Measurements from ENCODE around the gene PM20D1.
A peak's percentile ranks its signal among the peaks of the same experiment; 100 is the strongest.
"Not testable (repeated sequence)": the region's sequence is repeated elsewhere in the genome, so short reads cannot be mapped to it uniquely, and the experiment has no call there.

PM20D1 gene

GRCh38 chr1:205834751-205835150 is 15.2 kb downstream of the PM20D1 start:
- H3K4me1 ChIP-seq (ENCODE audit: control insufficient read depth, insufficient read depth, low read length), result no peaks in the 10 kb centered on the region
- H3K4me3 ChIP-seq (ENCODE audit: low read length), result no peak overlapping the region
- no peaks in the 10 kb centered on the region for H3K27me3 ChIP-seq (ENCODE audit: control insufficient read depth, insufficient read depth, low read length)
- no peaks in the 10 kb centered on the region for H3K9me3 ChIP-seq (ENCODE audit: control insufficient read depth, low read length)
- no peaks in the 10 kb centered on the region for H3K36me3 ChIP-seq (ENCODE audit: control insufficient read depth, insufficient read depth, low read length)
- no peak overlapping the region for H3K9ac ChIP-seq (ENCODE audit: low read length)

DNA sequence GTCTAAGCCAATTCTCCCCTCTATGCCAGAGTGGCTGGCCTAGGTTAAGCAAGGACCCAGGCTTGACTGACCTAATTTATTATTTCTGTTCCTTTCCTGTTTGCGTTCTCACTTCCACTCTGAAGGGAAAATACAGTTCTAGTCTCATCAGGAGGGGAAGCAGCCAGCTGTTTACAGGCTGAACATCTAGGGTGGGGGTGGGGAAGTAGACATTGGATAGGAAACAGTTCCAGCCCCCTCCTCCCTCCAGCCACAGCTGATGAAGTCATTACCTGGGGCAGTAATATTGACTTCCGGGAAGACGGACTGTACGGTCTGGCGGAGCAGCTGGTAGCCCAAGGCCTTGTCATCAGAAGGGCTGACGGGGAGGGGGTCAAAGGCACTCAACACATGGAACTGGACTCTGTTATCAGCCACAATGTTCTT is 17.6 kb downstream of the PM20D1 start:
- no peaks in the 10 kb centered on the region for H3K9me3 ChIP-seq (ENCODE audit: control insufficient read depth, low read length)
- H3K9ac ChIP-seq (ENCODE audit: low read length), result no peak overlapping the region
- H3K4me1 ChIP-seq (ENCODE audit: control insufficient read depth, insufficient read depth, low read length), result no peaks in the 10 kb centered on the region
- H3K27me3 ChIP-seq (ENCODE audit: control insufficient read depth, insufficient read depth, low read length), result no peaks in the 10 kb centered on the region
- no peak overlapping the region for H3K4me3 ChIP-seq (ENCODE audit: low read length)
- no peaks in the 10 kb centered on the region for H3K36me3 ChIP-seq (ENCODE audit: control insufficient read depth, insufficient read depth, low read length)

DNA sequence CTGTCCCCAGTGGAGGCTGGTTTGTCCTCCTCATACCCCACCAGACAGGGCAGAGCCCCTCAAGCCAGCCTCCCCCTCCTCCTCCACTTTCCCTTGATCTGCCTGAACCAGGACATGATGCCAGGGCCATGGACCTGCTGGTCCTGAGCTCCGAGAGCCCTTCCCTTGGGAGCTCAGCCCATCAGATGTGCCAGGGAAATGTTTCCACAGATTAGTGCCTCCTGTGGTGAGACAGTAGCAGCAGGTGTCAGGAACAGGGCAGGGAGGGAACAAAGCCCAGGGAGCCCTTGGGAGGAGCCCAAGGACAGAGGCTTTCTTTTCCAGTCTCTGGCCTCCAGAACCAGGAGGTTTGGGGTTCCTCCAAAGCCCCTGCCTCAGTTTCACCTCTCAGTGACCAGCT is 22.3 kb downstream of the PM20D1 start:
- Histone ChIP-seq H3K36me3 (ENCODE audit: control insufficient read depth, insufficient read depth, low read length) (no peaks in the 10 kb centered on the region), H3K4me3 (ENCODE audit: low read length) (no peak overlapping the region), H3K9me3 (ENCODE audit: control insufficient read depth, low read length) (no peaks in the 10 kb centered on the region), H3K27me3 (ENCODE audit: control insufficient read depth, insufficient read depth, low read length) (peaks cover 4% of the 10 kb centered on the region), H3K9ac (ENCODE audit: low read length) (no peak overlapping the region), H3K4me1 (ENCODE audit: control insufficient read depth, insufficient read depth, low read length) (no peaks in the 10 kb centered on the region)

DNA sequence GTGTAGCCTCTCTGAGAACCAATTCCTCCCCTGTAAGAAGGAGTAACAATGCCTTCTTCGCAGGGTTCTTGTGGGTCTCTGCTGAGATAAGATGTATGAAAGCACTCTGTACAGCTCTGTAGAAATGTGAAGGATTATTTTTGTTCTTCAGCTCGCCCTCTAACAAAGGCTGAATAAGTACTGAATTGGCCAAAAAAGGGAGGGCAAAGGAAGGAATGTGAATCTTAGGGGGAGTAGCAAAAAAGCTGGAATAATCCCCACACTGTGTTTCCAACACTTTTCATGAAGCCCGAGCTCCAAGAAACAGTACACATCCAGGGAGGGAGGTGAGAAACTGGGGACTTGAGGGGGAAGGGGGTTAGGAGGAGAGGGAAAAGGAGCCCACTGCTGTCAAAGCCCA is 22.9 kb downstream of the PM20D1 start:
- peaks cover 4% of the 10 kb centered on the region for H3K27me3 ChIP-seq (ENCODE audit: control insufficient read depth, insufficient read depth, low read length)
- H3K36me3 ChIP-seq (ENCODE audit: control insufficient read depth, insufficient read depth, low read length), result no peaks in the 10 kb centered on the region
- H3K9me3 ChIP-seq (ENCODE audit: control insufficient read depth, low read length), result no peaks in the 10 kb centered on the region
- no peak overlapping the region for H3K9ac ChIP-seq (ENCODE audit: low read length)
- H3K4me3 ChIP-seq (ENCODE audit: low read length), result no peak overlapping the region
- no peaks in the 10 kb centered on the region for H3K4me1 ChIP-seq (ENCODE audit: control insufficient read depth, insufficient read depth, low read length)

- Histone ChIP-seq H3K27me3 (ENCODE audit: control insufficient read depth, insufficient read depth, low read length) (peaks cover 4% of the 10 kb centered on the region), H3K36me3 (ENCODE audit: control insufficient read depth, insufficient read depth, low read length) (no peaks in the 10 kb centered on the region), H3K4me3 (ENCODE audit: low read length) (no peak overlapping the region), H3K9me3 (ENCODE audit: control insufficient read depth, low read length) (no peaks in the 10 kb centered on the region), H3K4me1 (ENCODE audit: control insufficient read depth, insufficient read depth, low read length) (no peaks in the 10 kb centered on the region), H3K9ac (ENCODE audit: low read length) (no peak overlapping the region)
These were observed 23.7 kb downstream of the PM20D1 start for GRCh38 chr1:205826016-205826806.

- Histone ChIP-seq H3K9ac (ENCODE audit: low read length) (no peak overlapping the region), H3K36me3 (ENCODE audit: control insufficient read depth, insufficient read depth, low read length) (no peaks in the 10 kb centered on the region), H3K9me3 (ENCODE audit: control insufficient read depth, low read length) (no peaks in the 10 kb centered on the region), H3K4me3 (ENCODE audit: low read length) (no peak overlapping the region), H3K27me3 (ENCODE audit: control insufficient read depth, insufficient read depth, low read length) (peaks cover 4% of the 10 kb centered on the region), H3K4me1 (ENCODE audit: control insufficient read depth, insufficient read depth, low read length) (no peaks in the 10 kb centered on the region)
These were observed 25.8 kb downstream of the PM20D1 start for GRCh38 chr1:205824180-205824579.

GRCh38 chr1:205823260-205823659 is 26.7 kb downstream of the PM20D1 start:
- H3K27me3 ChIP-seq (ENCODE audit: control insufficient read depth, insufficient read depth, low read length); H3K4me1 ChIP-seq (ENCODE audit: control insufficient read depth, insufficient read depth, low read length); H3K36me3 ChIP-seq (ENCODE audit: control insufficient read depth, insufficient read depth, low read length); H3K9ac ChIP-seq (ENCODE audit: low read length); H3K4me3 ChIP-seq (ENCODE audit: low read length); H3K9me3 ChIP-seq (ENCODE audit: control insufficient read depth, low read length): not testable (repeated sequence)

DNA sequence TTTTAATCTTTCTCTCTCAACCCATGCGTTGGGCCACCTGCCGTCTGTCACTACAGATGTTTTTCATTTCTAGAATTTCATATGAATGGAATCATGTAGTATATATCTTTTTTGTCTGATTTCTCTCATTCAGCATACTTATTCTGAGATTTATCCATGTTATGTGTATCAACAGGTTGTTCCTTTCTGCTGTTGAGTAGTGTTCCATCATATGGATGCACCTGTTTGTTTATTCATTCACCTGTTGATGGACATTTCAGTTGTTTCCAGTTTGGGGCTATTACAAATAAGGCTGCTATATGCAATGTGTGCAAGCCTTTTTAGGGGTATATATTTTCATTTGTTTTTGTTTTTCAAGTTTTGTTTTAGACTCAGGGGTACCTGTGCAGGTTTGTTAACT is 27.5 kb downstream of the PM20D1 start:
- H3K4me3 ChIP-seq (ENCODE audit: low read length), result no peak overlapping the region
- H3K9me3 ChIP-seq (ENCODE audit: control insufficient read depth, low read length), result no peaks in the 10 kb centered on the region
- H3K36me3 ChIP-seq (ENCODE audit: control insufficient read depth, insufficient read depth, low read length), result no peaks in the 10 kb centered on the region
- H3K27me3 ChIP-seq (ENCODE audit: control insufficient read depth, insufficient read depth, low read length), result peaks cover 4% of the 10 kb centered on the region
- H3K9ac ChIP-seq (ENCODE audit: low read length), result no peak overlapping the region
- no peaks in the 10 kb centered on the region for H3K4me1 ChIP-seq (ENCODE audit: control insufficient read depth, insufficient read depth, low read length)

DNA sequence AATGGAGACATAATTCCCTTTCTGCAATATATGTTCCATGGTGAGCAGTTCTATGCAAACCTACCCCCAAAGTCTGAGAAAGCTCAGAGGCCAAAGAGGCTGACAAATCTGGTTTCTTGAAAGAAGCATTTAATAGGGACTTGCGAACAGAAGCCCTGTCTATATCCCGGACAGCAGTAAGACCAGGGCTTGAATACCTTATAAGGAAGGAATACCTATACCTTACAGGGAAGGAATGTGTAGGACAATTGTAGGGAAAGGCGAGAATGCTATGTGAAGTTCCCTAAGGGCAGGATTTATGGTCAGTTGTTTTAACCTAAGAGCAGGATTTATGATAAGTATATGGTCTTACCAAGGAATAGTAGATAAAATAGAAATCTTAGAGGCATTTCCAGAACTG is 31.9 kb downstream of the PM20D1 start:
- Histone ChIP-seq H3K9me3 (ENCODE audit: control insufficient read depth, low read length) (no peaks in the 10 kb centered on the region), H3K27me3 (ENCODE audit: control insufficient read depth, insufficient read depth, low read length) (peaks cover 4% of the 10 kb centered on the region), H3K4me3 (ENCODE audit: low read length) (no peak overlapping the region), H3K9ac (ENCODE audit: low read length) (no peak overlapping the region), H3K36me3 (ENCODE audit: control insufficient read depth, insufficient read depth, low read length) (no peaks in the 10 kb centered on the region), H3K4me1 (ENCODE audit: control insufficient read depth, insufficient read depth, low read length) (peaks cover 6% of the 10 kb centered on the region)

DNA sequence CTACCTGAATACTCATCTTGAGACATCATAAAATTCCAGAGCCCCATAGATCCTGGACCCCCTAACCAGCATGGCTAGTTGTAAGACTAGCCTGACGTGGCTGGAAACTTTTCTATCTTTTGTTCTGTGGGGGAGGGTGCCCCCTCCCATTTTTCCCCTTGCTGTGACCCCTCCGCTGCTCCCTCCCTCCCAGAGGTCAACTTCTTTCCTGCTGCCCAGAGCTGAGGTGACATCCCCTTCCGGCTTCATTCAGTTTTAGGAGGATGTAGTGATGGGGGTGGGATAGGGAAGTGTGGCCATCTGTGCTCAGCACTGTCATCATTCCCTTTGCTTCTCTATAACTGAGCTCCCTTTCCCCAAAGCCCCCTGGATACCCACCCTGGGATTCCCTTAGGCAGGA is 32.6 kb downstream of the PM20D1 start:
- no peaks in the 10 kb centered on the region for H3K36me3 ChIP-seq (ENCODE audit: control insufficient read depth, insufficient read depth, low read length)
- peaks cover 4% of the 10 kb centered on the region for H3K27me3 ChIP-seq (ENCODE audit: control insufficient read depth, insufficient read depth, low read length)
- H3K4me1 ChIP-seq (ENCODE audit: control insufficient read depth, insufficient read depth, low read length), result peaks cover 6% of the 10 kb centered on the region
- no peak overlapping the region for H3K4me3 ChIP-seq (ENCODE audit: low read length)
- no peaks in the 10 kb centered on the region for H3K9me3 ChIP-seq (ENCODE audit: control insufficient read depth, low read length)
- no peak overlapping the region for H3K9ac ChIP-seq (ENCODE audit: low read length)

- peaks cover 4% of the 10 kb centered on the region for H3K27me3 ChIP-seq (ENCODE audit: control insufficient read depth, insufficient read depth, low read length)
- peaks cover 18% of the 10 kb centered on the region for H3K4me1 ChIP-seq (ENCODE audit: control insufficient read depth, insufficient read depth, low read length)
- H3K9ac ChIP-seq (ENCODE audit: low read length), result peak overlapping the region; percentile 72
- no peaks in the 10 kb centered on the region for H3K36me3 ChIP-seq (ENCODE audit: control insufficient read depth, insufficient read depth, low read length)
- H3K9me3 ChIP-seq (ENCODE audit: control insufficient read depth, low read length), result no peaks in the 10 kb centered on the region
- H3K4me3 ChIP-seq (ENCODE audit: low read length), result peak overlapping the region; percentile 77
These were observed 36.2 kb downstream of the PM20D1 start for GRCh38 chr1:205813755-205814058.

DNA sequence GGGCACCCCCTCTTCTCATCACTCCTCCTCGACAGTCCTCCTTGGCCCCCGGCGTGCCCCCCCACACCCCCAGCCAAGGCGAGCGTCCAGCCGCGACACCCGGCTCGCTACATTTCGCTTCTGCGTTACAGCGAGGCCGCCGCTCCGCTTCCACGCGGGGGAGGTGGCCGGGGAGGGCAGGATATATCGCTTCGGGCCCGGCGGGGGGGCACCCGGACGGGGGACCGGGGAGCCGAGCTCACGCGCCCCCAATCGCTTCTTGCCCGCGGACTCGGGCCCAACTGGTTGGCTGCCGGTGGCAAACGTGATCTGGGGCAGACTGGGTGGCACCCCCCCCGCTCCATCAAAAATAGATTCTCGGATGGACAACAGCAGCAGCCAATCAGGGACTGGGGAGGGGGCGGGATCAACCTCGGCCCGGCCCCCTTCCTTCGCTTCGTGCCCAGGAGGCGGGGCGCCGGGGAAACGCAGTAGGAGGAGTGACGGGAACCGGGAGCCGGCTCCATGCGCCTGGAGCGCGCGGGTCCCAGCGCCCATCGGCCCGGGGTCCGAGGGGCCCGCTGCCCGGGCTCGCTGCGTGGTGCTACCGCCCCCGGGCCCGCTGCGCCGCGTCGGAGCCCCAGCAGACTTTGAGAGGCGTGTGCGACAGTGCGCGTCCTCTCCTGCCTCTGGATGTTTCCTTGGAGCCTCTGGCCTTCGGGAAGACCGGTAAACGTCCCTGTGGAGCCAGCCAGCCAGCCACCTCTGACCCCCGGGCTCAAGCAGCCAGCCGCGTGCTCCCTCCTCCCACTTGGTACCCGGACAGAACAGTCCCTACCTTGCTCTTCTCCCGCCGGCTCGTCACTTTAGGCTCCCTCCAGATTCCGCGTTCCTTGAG is 36.8 kb downstream of the PM20D1 start, which contains the start of gene SLC41A1:
Gene SLC41A1 (minus strand): TSS at position 321 of the 877 bp plus-strand sequence. CDS start 2,757 bp downstream, outside the sequence.
- Histone ChIP-seq H3K36me3 (ENCODE audit: control insufficient read depth, insufficient read depth, low read length) (no peaks in the 10 kb centered on the region), H3K4me3 (ENCODE audit: low read length) (peak within 1 kb of the TSS; percentile 77), H3K9me3 (ENCODE audit: control insufficient read depth, low read length) (no peaks in the 10 kb centered on the region), H3K27me3 (ENCODE audit: control insufficient read depth, insufficient read depth, low read length) (peaks cover 4% of the 10 kb centered on the region), H3K4me1 (ENCODE audit: control insufficient read depth, insufficient read depth, low read length) (peaks cover 18% of the 10 kb centered on the region), H3K9ac (ENCODE audit: low read length) (peak within 1 kb of the TSS; percentile 72)
